ENCODE data around the gene TNP1. TPM values are rescaled to one million over a fixed set of nuclear protein-coding genes. Genes with fewer than 3 reads are reported as not detected.

Gene TNP1
- polyA plus RNA-seq, 1 donor from 2014 or later, result not detected

DNA sequence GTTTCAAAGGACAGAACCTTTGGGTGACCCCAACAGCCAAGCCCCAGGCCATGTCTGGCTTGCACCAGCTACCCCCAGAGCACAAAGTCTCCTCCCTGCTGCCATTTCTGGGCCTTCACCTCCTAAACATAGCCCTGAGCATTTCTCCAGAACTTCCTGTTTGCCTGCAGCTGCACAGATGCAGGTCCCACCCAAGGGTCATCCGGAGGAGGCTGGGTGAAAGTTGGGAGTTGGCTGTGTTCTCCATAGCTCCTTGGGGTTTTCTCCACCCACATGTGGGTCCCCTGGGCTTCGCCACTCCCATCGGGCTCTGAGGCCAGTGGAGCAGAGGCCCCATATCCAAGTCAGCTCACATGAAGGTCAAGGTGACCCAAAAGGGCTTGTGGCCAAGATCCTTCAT, 4.3 kb downstream of the TNP1 start:
- H2AFZ ChIP-seq (ENCODE audit: low read depth, low read length), result no peak overlapping the region
- H3K9me2 ChIP-seq (ENCODE audit: insufficient read depth, low read length), result no peaks in the 10 kb centered on the region
- H3K27ac ChIP-seq (ENCODE audit: low read length), result no peak overlapping the region
- no peaks in the 10 kb centered on the region for H4K20me1 ChIP-seq (ENCODE audit: insufficient read depth)
- H3K4me2 ChIP-seq (ENCODE audit: low read length), result no peak overlapping the region
- H3K79me2 ChIP-seq (replicated peaks; ENCODE audit: insufficient read depth, low read length), result no peaks in the 10 kb centered on the region
- no peaks in the 10 kb centered on the region for H3K27me3 ChIP-seq (ENCODE audit: insufficient read depth, low read depth, low read length)
- TF ChIP-seq, protein P1, sequence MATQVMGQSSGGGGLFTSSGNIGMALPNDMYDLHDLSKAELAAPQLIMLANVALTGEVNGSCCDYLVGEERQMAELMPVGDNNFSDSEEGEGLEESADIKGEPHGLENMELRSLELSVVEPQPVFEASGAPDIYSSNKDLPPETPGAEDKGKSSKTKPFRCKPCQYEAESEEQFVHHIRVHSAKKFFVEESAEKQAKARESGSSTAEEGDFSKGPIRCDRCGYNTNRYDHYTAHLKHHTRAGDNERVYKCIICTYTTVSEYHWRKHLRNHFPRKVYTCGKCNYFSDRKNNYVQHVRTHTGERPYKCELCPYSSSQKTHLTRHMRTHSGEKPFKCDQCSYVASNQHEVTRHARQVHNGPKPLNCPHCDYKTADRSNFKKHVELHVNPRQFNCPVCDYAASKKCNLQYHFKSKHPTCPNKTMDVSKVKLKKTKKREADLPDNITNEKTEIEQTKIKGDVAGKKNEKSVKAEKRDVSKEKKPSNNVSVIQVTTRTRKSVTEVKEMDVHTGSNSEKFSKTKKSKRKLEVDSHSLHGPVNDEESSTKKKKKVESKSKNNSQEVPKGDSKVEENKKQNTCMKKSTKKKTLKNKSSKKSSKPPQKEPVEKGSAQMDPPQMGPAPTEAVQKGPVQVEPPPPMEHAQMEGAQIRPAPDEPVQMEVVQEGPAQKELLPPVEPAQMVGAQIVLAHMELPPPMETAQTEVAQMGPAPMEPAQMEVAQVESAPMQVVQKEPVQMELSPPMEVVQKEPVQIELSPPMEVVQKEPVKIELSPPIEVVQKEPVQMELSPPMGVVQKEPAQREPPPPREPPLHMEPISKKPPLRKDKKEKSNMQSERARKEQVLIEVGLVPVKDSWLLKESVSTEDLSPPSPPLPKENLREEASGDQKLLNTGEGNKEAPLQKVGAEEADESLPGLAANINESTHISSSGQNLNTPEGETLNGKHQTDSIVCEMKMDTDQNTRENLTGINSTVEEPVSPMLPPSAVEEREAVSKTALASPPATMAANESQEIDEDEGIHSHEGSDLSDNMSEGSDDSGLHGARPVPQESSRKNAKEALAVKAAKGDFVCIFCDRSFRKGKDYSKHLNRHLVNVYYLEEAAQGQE (IDR thresholded peaks at IDR 0.05; ENCODE audit: borderline replicate concordance), result no peak
- TF ChIP-seq SMC3 (conservative IDR thresholded peaks at IDR 0.05; ENCODE audit: poor library complexity), result no peak
- TF ChIP-seq TAF1 (IDR thresholded peaks at IDR 0.05; ENCODE audit: low read depth), result no peak
- no peak for TF ChIP-seq RAD21 (conservative IDR thresholded peaks at IDR 0.05)
- no peak for TF ChIP-seq EP300 (conservative IDR thresholded peaks at IDR 0.05; ENCODE audit: poor library complexity, severe bottlenecking)
- TF ChIP-seq, protein P2, sequence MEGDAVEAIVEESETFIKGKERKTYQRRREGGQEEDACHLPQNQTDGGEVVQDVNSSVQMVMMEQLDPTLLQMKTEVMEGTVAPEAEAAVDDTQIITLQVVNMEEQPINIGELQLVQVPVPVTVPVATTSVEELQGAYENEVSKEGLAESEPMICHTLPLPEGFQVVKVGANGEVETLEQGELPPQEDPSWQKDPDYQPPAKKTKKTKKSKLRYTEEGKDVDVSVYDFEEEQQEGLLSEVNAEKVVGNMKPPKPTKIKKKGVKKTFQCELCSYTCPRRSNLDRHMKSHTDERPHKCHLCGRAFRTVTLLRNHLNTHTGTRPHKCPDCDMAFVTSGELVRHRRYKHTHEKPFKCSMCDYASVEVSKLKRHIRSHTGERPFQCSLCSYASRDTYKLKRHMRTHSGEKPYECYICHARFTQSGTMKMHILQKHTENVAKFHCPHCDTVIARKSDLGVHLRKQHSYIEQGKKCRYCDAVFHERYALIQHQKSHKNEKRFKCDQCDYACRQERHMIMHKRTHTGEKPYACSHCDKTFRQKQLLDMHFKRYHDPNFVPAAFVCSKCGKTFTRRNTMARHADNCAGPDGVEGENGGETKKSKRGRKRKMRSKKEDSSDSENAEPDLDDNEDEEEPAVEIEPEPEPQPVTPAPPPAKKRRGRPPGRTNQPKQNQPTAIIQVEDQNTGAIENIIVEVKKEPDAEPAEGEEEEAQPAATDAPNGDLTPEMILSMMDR (IDR thresholded peaks at IDR 0.05; ENCODE audit: poor library complexity, severe bottlenecking), result no peak
- TF ChIP-seq EZH2 (IDR thresholded peaks at IDR 0.05; ENCODE audit: borderline replicate concordance, insufficient read depth, low read length, poor library complexity, severe bottlenecking), result no peak
- TF ChIP-seq MXI1 (conservative IDR thresholded peaks at IDR 0.05; ENCODE audit: poor library complexity, severe bottlenecking), result no peak
- TF ChIP-seq POLR2AphosphoS5 (IDR thresholded peaks at IDR 0.05), result no peak
- H3K9me3 ChIP-seq (ENCODE audit: low read length), result no peaks in the 10 kb centered on the region
- H3K9ac ChIP-seq (ENCODE audit: low read length), result no peak overlapping the region
- H3K36me3 ChIP-seq (ENCODE audit: insufficient read depth, low read length), result no peaks in the 10 kb centered on the region
- no peak overlapping the region for H3K4me3 ChIP-seq (ENCODE audit: low read length)
- H3F3A ChIP-seq (ENCODE audit: insufficient read depth, low read length, poor library complexity, severe bottlenecking), result no peaks in the 10 kb centered on the region

DNA sequence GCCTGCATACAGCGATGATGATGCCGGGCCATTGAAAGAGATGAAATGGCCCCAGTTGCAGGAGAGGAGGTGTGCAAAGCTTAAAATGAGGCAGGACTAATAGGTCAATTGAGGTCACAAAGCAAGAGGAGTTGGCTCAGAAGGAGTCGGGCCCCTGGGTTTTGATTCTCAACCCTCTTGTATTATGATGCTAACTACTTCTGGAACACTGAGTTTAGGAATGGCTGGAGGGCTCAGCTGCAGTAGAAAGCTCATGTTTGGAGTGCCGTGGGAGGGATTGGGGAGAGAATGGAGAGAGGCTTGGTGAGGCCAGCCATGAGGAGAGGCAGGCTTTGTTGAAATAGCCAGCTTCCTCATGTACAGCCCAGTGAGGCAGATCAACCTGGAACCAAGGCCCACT, 4.8 kb downstream of the TNP1 start:
- Histone ChIP-seq H3K36me3 (ENCODE audit: insufficient read depth, low read length) (no peaks in the 10 kb centered on the region), H2AFZ (ENCODE audit: low read depth, low read length) (no peak overlapping the region), H3K9me2 (ENCODE audit: insufficient read depth, low read length) (no peaks in the 10 kb centered on the region), H3K27ac (ENCODE audit: low read length) (no peak overlapping the region), H3K27me3 (ENCODE audit: insufficient read depth, low read depth, low read length) (no peaks in the 10 kb centered on the region), H3K4me2 (ENCODE audit: low read length) (no peak overlapping the region), H4K20me1 (ENCODE audit: insufficient read depth) (no peaks in the 10 kb centered on the region), H3F3A (ENCODE audit: insufficient read depth, low read length, poor library complexity, severe bottlenecking) (no peaks in the 10 kb centered on the region), H3K9ac (ENCODE audit: low read length) (no peak overlapping the region), H3K4me3 (ENCODE audit: low read length) (no peak overlapping the region), H3K79me2 (replicated peaks; ENCODE audit: insufficient read depth, low read length) (no peaks in the 10 kb centered on the region), H3K9me3 (ENCODE audit: low read length) (no peaks in the 10 kb centered on the region)
- TF ChIP-seq SMC3 (conservative IDR thresholded peaks at IDR 0.05; ENCODE audit: poor library complexity), result no peak
- no peak for TF ChIP-seq EZH2 (IDR thresholded peaks at IDR 0.05; ENCODE audit: borderline replicate concordance, insufficient read depth, low read length, poor library complexity, severe bottlenecking)
- no peak for TF ChIP-seq EP300 (conservative IDR thresholded peaks at IDR 0.05; ENCODE audit: poor library complexity, severe bottlenecking)
- no peak for TF ChIP-seq POLR2AphosphoS5 (IDR thresholded peaks at IDR 0.05)
- TF ChIP-seq RAD21 (conservative IDR thresholded peaks at IDR 0.05), result no peak
- TF ChIP-seq MXI1 (conservative IDR thresholded peaks at IDR 0.05; ENCODE audit: poor library complexity, severe bottlenecking), result no peak

Measured in neural cell (in vitro differentiated cells).